ENCODE results near the gene BRD3.

DNA sequence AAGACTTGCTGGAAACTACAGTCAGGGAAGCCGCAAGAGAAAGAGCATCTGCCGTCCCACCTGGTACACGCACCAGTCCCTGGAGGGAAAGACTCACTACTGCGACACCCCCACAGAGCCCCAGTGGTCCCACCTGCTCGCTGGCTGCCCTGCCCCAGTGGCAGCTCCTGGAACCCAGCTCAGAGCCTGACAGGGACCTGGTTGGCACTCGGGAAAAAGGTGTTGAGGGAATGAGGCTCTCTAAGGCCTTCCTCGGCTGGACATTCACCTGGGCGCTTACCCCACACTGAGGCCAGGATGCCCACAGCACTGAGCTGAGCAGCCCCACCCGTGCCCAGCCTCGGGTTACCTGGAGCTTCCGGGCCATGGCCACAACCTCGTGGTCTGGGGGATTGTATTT lies 22.9 kb downstream of the BRD3 start:
- TF ChIP-seq, protein P1, sequence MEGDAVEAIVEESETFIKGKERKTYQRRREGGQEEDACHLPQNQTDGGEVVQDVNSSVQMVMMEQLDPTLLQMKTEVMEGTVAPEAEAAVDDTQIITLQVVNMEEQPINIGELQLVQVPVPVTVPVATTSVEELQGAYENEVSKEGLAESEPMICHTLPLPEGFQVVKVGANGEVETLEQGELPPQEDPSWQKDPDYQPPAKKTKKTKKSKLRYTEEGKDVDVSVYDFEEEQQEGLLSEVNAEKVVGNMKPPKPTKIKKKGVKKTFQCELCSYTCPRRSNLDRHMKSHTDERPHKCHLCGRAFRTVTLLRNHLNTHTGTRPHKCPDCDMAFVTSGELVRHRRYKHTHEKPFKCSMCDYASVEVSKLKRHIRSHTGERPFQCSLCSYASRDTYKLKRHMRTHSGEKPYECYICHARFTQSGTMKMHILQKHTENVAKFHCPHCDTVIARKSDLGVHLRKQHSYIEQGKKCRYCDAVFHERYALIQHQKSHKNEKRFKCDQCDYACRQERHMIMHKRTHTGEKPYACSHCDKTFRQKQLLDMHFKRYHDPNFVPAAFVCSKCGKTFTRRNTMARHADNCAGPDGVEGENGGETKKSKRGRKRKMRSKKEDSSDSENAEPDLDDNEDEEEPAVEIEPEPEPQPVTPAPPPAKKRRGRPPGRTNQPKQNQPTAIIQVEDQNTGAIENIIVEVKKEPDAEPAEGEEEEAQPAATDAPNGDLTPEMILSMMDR (IDR thresholded peaks at IDR 0.05; ENCODE audit: insufficient read depth, low read depth, low read length) = no peak
- TF ChIP-seq EZH2 (IDR thresholded peaks at IDR 0.05; ENCODE audit: insufficient read depth, low read length) = no peak

Measured in astrocyte (in vitro differentiated cells and primary cell).